ENCODE data around the gene PPP1R13L. TPM values are rescaled to one million over a fixed set of nuclear protein-coding genes. Genes with fewer than 3 reads are reported as not detected.

The PPP1R13L gene
- total RNA-seq, 1 experiment from 2014 or later: 27.5 TPM

DNA sequence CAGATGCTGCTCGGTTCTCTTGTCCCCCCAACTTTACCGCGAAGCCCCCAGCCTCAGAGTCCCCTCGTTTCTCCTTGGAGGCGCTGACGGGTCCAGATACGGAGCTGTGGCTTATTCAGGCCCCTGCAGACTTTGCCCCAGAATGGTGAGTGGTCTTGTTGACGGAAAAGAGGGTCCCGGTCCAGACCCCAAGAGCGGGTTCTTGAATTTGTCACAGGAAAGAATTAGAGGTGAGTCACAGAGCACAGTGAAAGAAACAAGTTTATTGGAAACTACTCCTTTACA lies 2.2 kb upstream of the PPP1R13L start (continued):
- TF ChIP-seq ZNF532 (CRISPR knock-in tag; IDR thresholded peaks at IDR 0.05; ENCODE audit: borderline replicate concordance) (no peak), ZNF423 (CRISPR knock-in tag; IDR thresholded peaks at IDR 0.05) (no peak)
- TF ChIP-seq, protein P1, sequence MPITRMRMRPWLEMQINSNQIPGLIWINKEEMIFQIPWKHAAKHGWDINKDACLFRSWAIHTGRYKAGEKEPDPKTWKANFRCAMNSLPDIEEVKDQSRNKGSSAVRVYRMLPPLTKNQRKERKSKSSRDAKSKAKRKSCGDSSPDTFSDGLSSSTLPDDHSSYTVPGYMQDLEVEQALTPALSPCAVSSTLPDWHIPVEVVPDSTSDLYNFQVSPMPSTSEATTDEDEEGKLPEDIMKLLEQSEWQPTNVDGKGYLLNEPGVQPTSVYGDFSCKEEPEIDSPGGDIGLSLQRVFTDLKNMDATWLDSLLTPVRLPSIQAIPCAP (CRISPR knock-in tag; IDR thresholded peaks at IDR 0.05): no peak

GRCh38 chr19:45406226-45407090 lies 1.6 kb upstream of the PPP1R13L start, which contains the start of gene POLR1G:
POLR1G (plus strand) TSS chr19:45406644; CDS start chr19:45406697, 53 bp downstream.
- peak within 1 kb of the TSS; percentile 96 for H3K4me3 Mint-ChIP-seq
- H3K36me3 Mint-ChIP-seq: peaks cover 20% of the 10 kb centered on the region
- peak; percentile 42 for ATAC-seq
- ChIA-PET POLR2A (interaction anchor here (0.9 to 1.0 kb wide), 4 partner anchors 10 to 315 kb away, joined by 3 to 4 read pairs (median 3); no protein-coding TSS in a partner anchor), CTCF (interaction anchor here (0.6 to 1.6 kb wide), 9 partner anchors 10 to 85 kb away, joined by 3 to 9 read pairs (median 4); no protein-coding TSS in a partner anchor)
- peaks cover 7% of the 10 kb centered on the region; the same call in 1 of the 2 replicates for H3K27me3 Mint-ChIP-seq (ENCODE audit: low read depth)
- peak within 1 kb of the TSS; percentile 99 for H3K27ac Mint-ChIP-seq
- DNase-seq (ENCODE audit: low spot score): peak; percentile 80
- peaks cover 23% of the 10 kb centered on the region for H3K4me1 Mint-ChIP-seq
- no peaks in the 10 kb centered on the region for H3K9me3 Mint-ChIP-seq
- TF ChIP-seq JUN (CRISPR knock-in tag; IDR thresholded peaks at IDR 0.05) (0 out of 2 replicates have a peak, but pooled peaks have one; percentile 50), ZNF317 (CRISPR knock-in tag; IDR thresholded peaks at IDR 0.05; ENCODE audit: borderline replicate concordance, low read depth) (no peak), USF1 (CRISPR knock-in tag; IDR thresholded peaks at IDR 0.05) (peak; percentile 89), SOX15 (CRISPR knock-in tag; IDR thresholded peaks at IDR 0.05) (no peak), FOXK1 (CRISPR knock-in tag; IDR thresholded peaks at IDR 0.05) (peak; percentile 69), ZNF219 (CRISPR knock-in tag; IDR thresholded peaks at IDR 0.05; ENCODE audit: borderline replicate concordance) (no peak), ZNF512 (CRISPR knock-in tag; IDR thresholded peaks at IDR 0.05; ENCODE audit: borderline replicate concordance) (no peak), ATF2 (CRISPR knock-in tag; IDR thresholded peaks at IDR 0.05; ENCODE audit: borderline replicate concordance, low read depth) (no peak), ZMAT4 (CRISPR knock-in tag; IDR thresholded peaks at IDR 0.05) (0 out of 2 replicates have a peak, but pooled peaks have one; percentile 22), ETV6 (CRISPR knock-in tag; IDR thresholded peaks at IDR 0.05) (0 out of 2 replicates have a peak, but pooled peaks have one; percentile 8), ZNF121 (CRISPR knock-in tag; IDR thresholded peaks at IDR 0.05) (no peak), USF2 (CRISPR knock-in tag; IDR thresholded peaks at IDR 0.05) (peak; percentile 87), ZSCAN18 (CRISPR knock-in tag; IDR thresholded peaks at IDR 0.05) (no peak), OVOL2 (CRISPR knock-in tag; IDR thresholded peaks at IDR 0.05; ENCODE audit: borderline replicate concordance) (no peak)
- TF ChIP-seq, protein P1 (CRISPR knock-in tag; IDR thresholded peaks at IDR 0.05): no peak
- TF ChIP-seq, protein P2, sequence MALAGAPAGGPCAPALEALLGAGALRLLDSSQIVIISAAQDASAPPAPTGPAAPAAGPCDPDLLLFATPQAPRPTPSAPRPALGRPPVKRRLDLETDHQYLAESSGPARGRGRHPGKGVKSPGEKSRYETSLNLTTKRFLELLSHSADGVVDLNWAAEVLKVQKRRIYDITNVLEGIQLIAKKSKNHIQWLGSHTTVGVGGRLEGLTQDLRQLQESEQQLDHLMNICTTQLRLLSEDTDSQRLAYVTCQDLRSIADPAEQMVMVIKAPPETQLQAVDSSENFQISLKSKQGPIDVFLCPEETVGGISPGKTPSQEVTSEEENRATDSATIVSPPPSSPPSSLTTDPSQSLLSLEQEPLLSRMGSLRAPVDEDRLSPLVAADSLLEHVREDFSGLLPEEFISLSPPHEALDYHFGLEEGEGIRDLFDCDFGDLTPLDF (CRISPR knock-in tag; IDR thresholded peaks at IDR 0.05): 0 out of 2 replicates have a peak, but pooled peaks have one; percentile 33
- TF ChIP-seq, protein P3, sequence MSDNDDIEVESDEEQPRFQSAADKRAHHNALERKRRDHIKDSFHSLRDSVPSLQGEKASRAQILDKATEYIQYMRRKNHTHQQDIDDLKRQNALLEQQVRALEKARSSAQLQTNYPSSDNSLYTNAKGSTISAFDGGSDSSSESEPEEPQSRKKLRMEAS (CRISPR knock-in tag; IDR thresholded peaks at IDR 0.05): peak; percentile 94

All from WTC11 (cell line).